HEK293 (cell line): ENCODE measurements around the gene NTN5.
A peak's percentile ranks its signal among the peaks of the same experiment; 100 is the strongest.

Experiments
- ELK4 ChIP-seq: IDR thresholded peaks from 2 replicates; pipeline ENCODE4 v1.6.1; 2011; ENCODE audit warnings: mild to moderate bottlenecking, low read depth, low read length, borderline replicate concordance
- HOXC10 ChIP-seq: sonication (generic); formaldehyde crosslinking; IDR thresholded peaks from 2 replicates; pipeline ENCODE4 v1.8.1; 2023; ENCODE audit warnings: mild to moderate bottlenecking, missing genetic modification reagents
- PRDM10 ChIP-seq: fragments of 450-650 bp; formaldehyde crosslinking; IDR thresholded peaks from 2 replicates; pipeline ENCODE4 v1.5.1; 2016; ENCODE audit warnings: missing biosample characterization, missing genetic modification characterization
- PRDM4 ChIP-seq: fragments of 450-650 bp; formaldehyde crosslinking; IDR thresholded peaks from 2 replicates; pipeline ENCODE4 v1.5.1; 2017; ENCODE audit warnings: missing biosample characterization, missing genetic modification characterization
- REST ChIP-seq: fragments of 450-650 bp; formaldehyde crosslinking; IDR thresholded peaks from 2 replicates; pipeline ENCODE4 v1.5.1; 2016; ENCODE audit warnings: missing biosample characterization, missing genetic modification characterization
- YY2 ChIP-seq: fragments of 450-650 bp; formaldehyde crosslinking; IDR thresholded peaks from 2 replicates; pipeline ENCODE4 v1.5.1; 2016; ENCODE audit warnings: missing biosample characterization, missing genetic modification characterization
- ZBTB44 ChIP-seq: fragments of 450-650 bp; IDR thresholded peaks from 2 replicates; pipeline ENCODE4 v1.5.1; 2018; ENCODE audit warnings: missing biosample characterization, mild to moderate bottlenecking, missing genetic modification characterization
- ZNF148 ChIP-seq: fragments of 450-650 bp; formaldehyde crosslinking; IDR thresholded peaks from 2 replicates; pipeline ENCODE4 v1.5.0; 2017; ENCODE audit warnings: missing biosample characterization, missing genetic modification characterization, borderline replicate concordance
- ZNF248 ChIP-seq: fragments of 450-650 bp; formaldehyde crosslinking; IDR thresholded peaks from 2 replicates; pipeline ENCODE4 v1.5.1; 2017; ENCODE audit warnings: missing biosample characterization, missing genetic modification characterization
- ZNF335 ChIP-seq: fragments of 450-650 bp; formaldehyde crosslinking; conservative IDR thresholded peaks from 2 replicates; pipeline ENCODE4 v1.5.1; 2016; ENCODE audit warnings: missing biosample characterization, missing genetic modification characterization
- ZNF341 ChIP-seq: fragments of 450-650 bp; formaldehyde crosslinking; IDR thresholded peaks from 2 replicates; pipeline ENCODE4; 2016; ENCODE audit warnings: low read depth, missing biosample characterization, missing genetic modification characterization
- ZNF350 ChIP-seq: fragments of 450-650 bp; formaldehyde crosslinking; IDR thresholded peaks from 2 replicates; pipeline ENCODE4 v1.5.0; 2017; ENCODE audit warnings: missing biosample characterization, mild to moderate bottlenecking, missing genetic modification characterization
- ZNF423 ChIP-seq: fragments of 450-650 bp; formaldehyde crosslinking; IDR thresholded peaks from 2 replicates; pipeline ENCODE4 v1.5.1; 2016; ENCODE audit warnings: missing biosample characterization, missing genetic modification characterization
- ZNF600 ChIP-seq: fragments of 450-650 bp; formaldehyde crosslinking; IDR thresholded peaks from 2 replicates; pipeline ENCODE4 v1.5.1; 2016; ENCODE audit warnings: missing biosample characterization, missing genetic modification characterization
- ZNF768 ChIP-seq: fragments of 450-650 bp; formaldehyde crosslinking; IDR thresholded peaks from 2 replicates; pipeline ENCODE4 v1.5.1; 2018; ENCODE audit warnings: missing biosample characterization, mild to moderate bottlenecking, missing genetic modification characterization
- ZSCAN18 ChIP-seq: fragments of 450-650 bp; formaldehyde crosslinking; IDR thresholded peaks from 2 replicates; pipeline ENCODE4 v1.5.1; 2016; ENCODE audit warnings: missing biosample characterization, missing genetic modification characterization

NTN5 gene

GRCh38 chr19:48635966-48636858 is 36.6 kb downstream of the NTN5 start (continued):
- TF ChIP-seq PRDM10 (tag by site-specific recombination) (peak; percentile 83), REST (tag by site-specific recombination) (no peak), ZNF148 (tag by site-specific recombination) (no peak), ZNF768 (tag by site-specific recombination) (no peak), ZSCAN18 (tag by site-specific recombination) (no peak), ZNF600 (peak; percentile 36; the same call in 1 of the 2 replicates), PRDM4 (tag by site-specific recombination) (no peak), ZNF341 (tag by site-specific recombination) (no peak), ZNF350 (no peak), ZNF248 (tag by site-specific recombination) (no peak), HOXC10 (CRISPR knock-in tag) (no peak), ZBTB44 (tag by site-specific recombination) (no peak), ZNF335 (tag by site-specific recombination) (peak; percentile 31; the same call in 1 of the 2 replicates), ZNF423 (tag by site-specific recombination) (no peak; the same call in 1 of the 2 replicates), YY2 (0 out of 2 replicates have a peak, but pooled peaks have one; percentile 15), ELK4 (no peak)
